K562 (cell line): ENCODE data around the gene ABCC10. TPM values are rescaled to one million over a fixed set of nuclear protein-coding genes. Genes with fewer than 3 reads are reported as not detected.

Experiments used
- ASH1L ChIP-seq: fragments of 450-650 bp; IDR thresholded peaks from 2 replicates; pipeline ENCODE4 v1.6.1; 2018; ENCODE audit warnings: borderline replicate concordance, mild to moderate bottlenecking, low read depth; ENCODE audit not compliant: partially characterized antibody
- DIDO1 ChIP-seq: fragments of 450-650 bp; IDR thresholded peaks from 2 replicates; pipeline ENCODE4 v1.6.1; 2016; ENCODE audit warnings: low read depth, missing biosample characterization, missing genetic modification characterization
- FOXJ2 ChIP-seq: fragments of 200-800 bp; sonication (Bioruptor generic); IDR thresholded peaks from 2 replicates; pipeline ENCODE4 v1.6.1; 2016; ENCODE audit warnings: missing genetic modification characterization, missing compliant biosample characterization
- HNRNPLL ChIP-seq: fragments of 200-400 bp; formaldehyde crosslinking; IDR thresholded peaks from 2 replicates; pipeline ENCODE4 v1.6.1; 2017; ENCODE audit warnings: low read length, low read depth, mild to moderate bottlenecking; ENCODE audit not compliant: poor library complexity, severe bottlenecking
- ZNF592 ChIP-seq: fragments of 450-650 bp; IDR thresholded peaks from 2 replicates; pipeline ENCODE4 v1.6.1; 2017; ENCODE audit warnings: antibody characterized with exemption, mild to moderate bottlenecking
- ZNF764 ChIP-seq: fragments of 250-450 bp; sonication (Bioruptor Pico); IDR thresholded peaks from 2 replicates; pipeline ENCODE4 v1.4.0; 2020; ENCODE audit warnings: low read depth, mild to moderate bottlenecking, moderate library complexity
- polyA plus RNA-seq, 8 experiments: library from polyadenylated mRNA; depleted of rRNA in 4 of 8; stranded (reverse) in 5 of 8; unstranded in 3 of 8; fragments of >200 nt; fragmentation: Nextera tagmentation in 2 of 8; fragmentation: Illumina TruSeq in 1 of 8; extraction: Ambion mirVana in 2 of 8; extraction: Trizol in 1 of 8; gene quantifications; 2 replicates each; pipeline versions ENCODE4 v1.2.1 to v1.2.3, GENCODE V29; 2011 to 2014; ENCODE audit warnings: inconsistent platforms in 1 of 8, missing spikeins in 1 of 8
- total RNA-seq, 7 experiments: library from RNA; depleted of rRNA in 6 of 7; stranded (reverse); fragments of >200 nt in 6 of 7; fragmentation: Illumina TruSeq in 2 of 7; extraction: Trizol in 2 of 7; gene quantifications; 2 replicates each; pipeline versions ENCODE4 v1.2.1 to v1.2.3, GENCODE V29; 2011 to 2021; ENCODE audit warnings: low replicate concordance in 1 of 7
- TF ChIP-seq, protein P1 (sequence below): fragments of 450-650 bp; IDR thresholded peaks from 2 replicates; pipeline ENCODE4 v1.6.1; 2016; ENCODE audit warnings: mild to moderate bottlenecking, moderate library complexity

ABCC10 gene
- total and polyA plus RNA-seq, 9 of the 15 experiments (the other 6 are each of a cell fraction or from before 2014, with no cell fraction given): 2.4 to 29.1 (median 13.7) TPM

DNA sequence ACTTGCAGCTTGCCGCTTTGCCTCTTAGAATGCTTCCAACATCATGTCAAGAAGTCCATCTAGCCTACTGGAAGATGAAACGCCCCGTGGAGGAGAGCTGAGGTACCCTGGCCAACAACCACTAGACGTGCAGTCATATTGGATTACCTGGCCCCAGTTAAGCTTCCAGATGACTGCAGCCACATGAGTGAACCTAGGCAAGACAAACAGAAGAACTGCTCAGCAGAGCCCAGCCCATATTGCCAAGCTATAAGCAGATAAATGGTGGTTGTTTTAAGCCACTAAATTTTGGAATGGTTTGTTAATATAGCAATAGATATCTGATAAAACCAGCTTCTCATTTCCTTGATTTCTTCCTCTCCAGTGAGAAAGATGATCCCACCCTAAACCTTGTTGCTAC is 32.7 kb downstream of the ABCC10 start (continued):
- TF ChIP-seq HNRNPLL (no peak), ZNF592 (no peak), DIDO1 (tag) (no peak), ZNF764 (CRISPR knock-in tag) (no peak), ASH1L (no peak), FOXJ2 (no peak)
- TF ChIP-seq, protein P1, sequence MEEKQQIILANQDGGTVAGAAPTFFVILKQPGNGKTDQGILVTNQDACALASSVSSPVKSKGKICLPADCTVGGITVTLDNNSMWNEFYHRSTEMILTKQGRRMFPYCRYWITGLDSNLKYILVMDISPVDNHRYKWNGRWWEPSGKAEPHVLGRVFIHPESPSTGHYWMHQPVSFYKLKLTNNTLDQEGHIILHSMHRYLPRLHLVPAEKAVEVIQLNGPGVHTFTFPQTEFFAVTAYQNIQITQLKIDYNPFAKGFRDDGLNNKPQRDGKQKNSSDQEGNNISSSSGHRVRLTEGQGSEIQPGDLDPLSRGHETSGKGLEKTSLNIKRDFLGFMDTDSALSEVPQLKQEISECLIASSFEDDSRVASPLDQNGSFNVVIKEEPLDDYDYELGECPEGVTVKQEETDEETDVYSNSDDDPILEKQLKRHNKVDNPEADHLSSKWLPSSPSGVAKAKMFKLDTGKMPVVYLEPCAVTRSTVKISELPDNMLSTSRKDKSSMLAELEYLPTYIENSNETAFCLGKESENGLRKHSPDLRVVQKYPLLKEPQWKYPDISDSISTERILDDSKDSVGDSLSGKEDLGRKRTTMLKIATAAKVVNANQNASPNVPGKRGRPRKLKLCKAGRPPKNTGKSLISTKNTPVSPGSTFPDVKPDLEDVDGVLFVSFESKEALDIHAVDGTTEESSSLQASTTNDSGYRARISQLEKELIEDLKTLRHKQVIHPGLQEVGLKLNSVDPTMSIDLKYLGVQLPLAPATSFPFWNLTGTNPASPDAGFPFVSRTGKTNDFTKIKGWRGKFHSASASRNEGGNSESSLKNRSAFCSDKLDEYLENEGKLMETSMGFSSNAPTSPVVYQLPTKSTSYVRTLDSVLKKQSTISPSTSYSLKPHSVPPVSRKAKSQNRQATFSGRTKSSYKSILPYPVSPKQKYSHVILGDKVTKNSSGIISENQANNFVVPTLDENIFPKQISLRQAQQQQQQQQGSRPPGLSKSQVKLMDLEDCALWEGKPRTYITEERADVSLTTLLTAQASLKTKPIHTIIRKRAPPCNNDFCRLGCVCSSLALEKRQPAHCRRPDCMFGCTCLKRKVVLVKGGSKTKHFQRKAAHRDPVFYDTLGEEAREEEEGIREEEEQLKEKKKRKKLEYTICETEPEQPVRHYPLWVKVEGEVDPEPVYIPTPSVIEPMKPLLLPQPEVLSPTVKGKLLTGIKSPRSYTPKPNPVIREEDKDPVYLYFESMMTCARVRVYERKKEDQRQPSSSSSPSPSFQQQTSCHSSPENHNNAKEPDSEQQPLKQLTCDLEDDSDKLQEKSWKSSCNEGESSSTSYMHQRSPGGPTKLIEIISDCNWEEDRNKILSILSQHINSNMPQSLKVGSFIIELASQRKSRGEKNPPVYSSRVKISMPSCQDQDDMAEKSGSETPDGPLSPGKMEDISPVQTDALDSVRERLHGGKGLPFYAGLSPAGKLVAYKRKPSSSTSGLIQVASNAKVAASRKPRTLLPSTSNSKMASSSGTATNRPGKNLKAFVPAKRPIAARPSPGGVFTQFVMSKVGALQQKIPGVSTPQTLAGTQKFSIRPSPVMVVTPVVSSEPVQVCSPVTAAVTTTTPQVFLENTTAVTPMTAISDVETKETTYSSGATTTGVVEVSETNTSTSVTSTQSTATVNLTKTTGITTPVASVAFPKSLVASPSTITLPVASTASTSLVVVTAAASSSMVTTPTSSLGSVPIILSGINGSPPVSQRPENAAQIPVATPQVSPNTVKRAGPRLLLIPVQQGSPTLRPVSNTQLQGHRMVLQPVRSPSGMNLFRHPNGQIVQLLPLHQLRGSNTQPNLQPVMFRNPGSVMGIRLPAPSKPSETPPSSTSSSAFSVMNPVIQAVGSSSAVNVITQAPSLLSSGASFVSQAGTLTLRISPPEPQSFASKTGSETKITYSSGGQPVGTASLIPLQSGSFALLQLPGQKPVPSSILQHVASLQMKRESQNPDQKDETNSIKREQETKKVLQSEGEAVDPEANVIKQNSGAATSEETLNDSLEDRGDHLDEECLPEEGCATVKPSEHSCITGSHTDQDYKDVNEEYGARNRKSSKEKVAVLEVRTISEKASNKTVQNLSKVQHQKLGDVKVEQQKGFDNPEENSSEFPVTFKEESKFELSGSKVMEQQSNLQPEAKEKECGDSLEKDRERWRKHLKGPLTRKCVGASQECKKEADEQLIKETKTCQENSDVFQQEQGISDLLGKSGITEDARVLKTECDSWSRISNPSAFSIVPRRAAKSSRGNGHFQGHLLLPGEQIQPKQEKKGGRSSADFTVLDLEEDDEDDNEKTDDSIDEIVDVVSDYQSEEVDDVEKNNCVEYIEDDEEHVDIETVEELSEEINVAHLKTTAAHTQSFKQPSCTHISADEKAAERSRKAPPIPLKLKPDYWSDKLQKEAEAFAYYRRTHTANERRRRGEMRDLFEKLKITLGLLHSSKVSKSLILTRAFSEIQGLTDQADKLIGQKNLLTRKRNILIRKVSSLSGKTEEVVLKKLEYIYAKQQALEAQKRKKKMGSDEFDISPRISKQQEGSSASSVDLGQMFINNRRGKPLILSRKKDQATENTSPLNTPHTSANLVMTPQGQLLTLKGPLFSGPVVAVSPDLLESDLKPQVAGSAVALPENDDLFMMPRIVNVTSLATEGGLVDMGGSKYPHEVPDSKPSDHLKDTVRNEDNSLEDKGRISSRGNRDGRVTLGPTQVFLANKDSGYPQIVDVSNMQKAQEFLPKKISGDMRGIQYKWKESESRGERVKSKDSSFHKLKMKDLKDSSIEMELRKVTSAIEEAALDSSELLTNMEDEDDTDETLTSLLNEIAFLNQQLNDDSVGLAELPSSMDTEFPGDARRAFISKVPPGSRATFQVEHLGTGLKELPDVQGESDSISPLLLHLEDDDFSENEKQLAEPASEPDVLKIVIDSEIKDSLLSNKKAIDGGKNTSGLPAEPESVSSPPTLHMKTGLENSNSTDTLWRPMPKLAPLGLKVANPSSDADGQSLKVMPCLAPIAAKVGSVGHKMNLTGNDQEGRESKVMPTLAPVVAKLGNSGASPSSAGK: no peak
